ENCODE data around the gene AIG1.
"Not testable (repeated sequence)": the region's sequence is repeated elsewhere in the genome, so short reads cannot be mapped to it uniquely, and the experiment has no call there.

The AIG1 gene

GRCh38 chr6:143135325-143135724 lies 74.6 kb downstream of the AIG1 start:
- no peak for DNase-seq

- DNase-seq: no peak
These were observed 75.3 kb downstream of the AIG1 start for GRCh38 chr6:143135797-143136561.

GRCh38 chr6:143136647-143137046 lies 76.0 kb downstream of the AIG1 start:
- DNase-seq: no peak

GRCh38 chr6:143139239-143139784 lies 78.6 kb downstream of the AIG1 start:
- no peak for DNase-seq

GRCh38 chr6:143139884-143140283 lies 79.2 kb downstream of the AIG1 start:
- not testable (repeated sequence) for DNase-seq

- no peak for DNase-seq
These were observed 80.1 kb downstream of the AIG1 start for GRCh38 chr6:143140767-143141166.

- DNase-seq: no peak
These were observed 80.8 kb downstream of the AIG1 start for GRCh38 chr6:143141442-143141841.

- no peak for DNase-seq
These were observed 85.6 kb downstream of the AIG1 start for GRCh38 chr6:143146186-143146851.

- DNase-seq: no peak
These were observed 89.1 kb downstream of the AIG1 start for GRCh38 chr6:143149771-143150170.

- DNase-seq: peak; percentile 4
These were observed 89.6 kb downstream of the AIG1 start for GRCh38 chr6:143150281-143150680.

GRCh38 chr6:143151381-143151780 lies 90.7 kb downstream of the AIG1 start:
- no peak for DNase-seq

- peak; percentile 13 for DNase-seq
These were observed 95.0 kb downstream of the AIG1 start for GRCh38 chr6:143155681-143156080.

- DNase-seq: no peak
These were observed 96.4 kb downstream of the AIG1 start for GRCh38 chr6:143157131-143157530.

- DNase-seq: peak; percentile 59
These were observed 97.5 kb downstream of the AIG1 start for GRCh38 chr6:143158113-143158581.

- DNase-seq: no peak
These were observed 98.3 kb downstream of the AIG1 start for GRCh38 chr6:143159001-143159400.

GRCh38 chr6:143160015-143160414 lies 99.3 kb downstream of the AIG1 start:
- DNase-seq: no peak

GRCh38 chr6:143160439-143161220 lies 99.9 kb downstream of the AIG1 start:
- DNase-seq: no peak

- DNase-seq: no peak
These were observed 102.9 kb downstream of the AIG1 start for GRCh38 chr6:143163621-143164020.

- DNase-seq: peak; percentile 65
These were observed 103.9 kb downstream of the AIG1 start for GRCh38 chr6:143164565-143165105.

GRCh38 chr6:143165315-143165855 lies 104.7 kb downstream of the AIG1 start:
- no peak for DNase-seq

GRCh38 chr6:143166247-143166695 lies 105.6 kb downstream of the AIG1 start:
- DNase-seq: no peak

- no peak for DNase-seq
These were observed 106.5 kb downstream of the AIG1 start for GRCh38 chr6:143167224-143167623.
